Measurements from ENCODE around the gene GRAMD4. TPM values are rescaled to one million over a fixed set of nuclear protein-coding genes. Genes with fewer than 3 reads are reported as not detected.

Gene GRAMD4
- polyA plus RNA-seq, 3 donors = 9.5 to 33.3 (median 12.6) TPM

GRCh38 chr22:46582281-46582933 lies 37.8 kb upstream of the GRAMD4 start:
- Histone ChIP-seq H3K9ac (ENCODE audit: insufficient read depth, low read length, poor library complexity, severe bottlenecking) (no peak overlapping the region), H3K4me2 (replicated peaks; ENCODE audit: extremely low read depth, low read length, poor library complexity, severe bottlenecking) (no peak overlapping the region), H3K27ac (ENCODE audit: low read depth in 1 of 2, low read length in 2 of 2) (no peak overlapping the region), H3K79me2 (ENCODE audit: insufficient read depth, low read length) (peaks cover 100% of the 10 kb centered on the region), H2AFZ (ENCODE audit: insufficient read depth, low read depth, low read length, poor library complexity, severe bottlenecking) (no peak overlapping the region), H3K27me3 (ENCODE audit: control insufficient read depth in 2 of 2, insufficient read depth in 2 of 2, low read length in 2 of 2) (no peaks in the 10 kb centered on the region), H3K4me1 (ENCODE audit: control insufficient read depth in 1 of 2, insufficient read depth in 2 of 2, low read length in 2 of 2) (peaks cover 65 to 67% of the 10 kb centered on the region in 2 donors), H4K20me1 (ENCODE audit: insufficient read depth, low read length) (peaks cover 64% of the 10 kb centered on the region), H3K4me3 (replicated peaks in 1 of 3; ENCODE audit: low read depth in 2 of 3, low read length in 3 of 3) (no peak overlapping the region), H3K9me3 (replicated peaks in 1 of 2; ENCODE audit: control insufficient read depth in 1 of 2, insufficient read depth in 1 of 2, low read length in 2 of 2) (no peaks in the 10 kb centered on the region), H3K36me3 (replicated peaks in 1 of 2; ENCODE audit: control insufficient read depth in 1 of 2, insufficient read depth in 2 of 2, low read length in 2 of 2) (peaks cover 0 to 3% of the 10 kb centered on the region in 2 donors)
- H3K27me3 Mint-ChIP-seq (ENCODE audit: low read depth in 3 of 3) = peaks cover 0 to 5% (median 1%) of the 10 kb centered on the region in 3 donors
- H3K36me3 Mint-ChIP-seq = peaks cover 10 to 18% of the 10 kb centered on the region in 2 donors
- intact Hi-C loops (cut with micrococcal nuclease) = no loop called here
- no peak for TF ChIP-seq CTCF (IDR thresholded peaks at IDR 0.05)
- peaks cover 64% of the 10 kb centered on the region for H3K4me1 Mint-ChIP-seq
- WGBS (ENCODE audit: insufficient coverage) = 67% methylated on average over 13 of the region's 14 CpGs
- H3K27ac Mint-ChIP-seq = peak overlapping the region in 2 of 7 donors; percentile 25 to 86
- peak overlapping the region in 1 of 2 donors; percentile 26 for H3K4me3 Mint-ChIP-seq
- no peaks in the 10 kb centered on the region for H3K9me3 Mint-ChIP-seq
- no peak for DNase-seq

- H3K9me3 ChIP-seq (replicated peaks in 1 of 2; ENCODE audit: control insufficient read depth in 1 of 2, insufficient read depth in 1 of 2, low read length in 2 of 2) = no peaks in the 10 kb centered on the region
- peaks cover 66 to 68% of the 10 kb centered on the region in 2 donors for H3K4me1 ChIP-seq (ENCODE audit: control insufficient read depth in 1 of 2, insufficient read depth in 2 of 2, low read length in 2 of 2)
- Mint-ChIP-seq H3K9me3 (no peaks in the 10 kb centered on the region), H3K36me3 (peaks cover 10 to 18% of the 10 kb centered on the region in 2 donors), H3K4me3 (no peak overlapping the region), H3K27me3 (ENCODE audit: low read depth in 3 of 3) (peaks cover 0 to 5% (median 1%) of the 10 kb centered on the region in 3 donors), H3K27ac (no peak overlapping the region), H3K4me1 (peaks cover 64% of the 10 kb centered on the region)
- no peak for DNase-seq
- no peak overlapping the region for H2AFZ ChIP-seq (ENCODE audit: insufficient read depth, low read depth, low read length, poor library complexity, severe bottlenecking)
- no peak overlapping the region for H3K4me2 ChIP-seq (replicated peaks; ENCODE audit: extremely low read depth, low read length, poor library complexity, severe bottlenecking)
- peaks cover 100% of the 10 kb centered on the region for H3K79me2 ChIP-seq (ENCODE audit: insufficient read depth, low read length)
- H4K20me1 ChIP-seq (ENCODE audit: insufficient read depth, low read length) = peaks cover 55% of the 10 kb centered on the region
- no peak for TF ChIP-seq CTCF (IDR thresholded peaks at IDR 0.05)
- H3K4me3 ChIP-seq (replicated peaks in 1 of 3; ENCODE audit: low read depth in 2 of 3, low read length in 3 of 3) = no peak overlapping the region
- intact Hi-C loops (cut with micrococcal nuclease) = no loop called here
- H3K36me3 ChIP-seq (replicated peaks in 1 of 2; ENCODE audit: control insufficient read depth in 1 of 2, insufficient read depth in 2 of 2, low read length in 2 of 2) = peaks cover 0 to 3% of the 10 kb centered on the region in 2 donors
- H3K27ac ChIP-seq (ENCODE audit: low read depth in 1 of 2, low read length in 2 of 2) = no peak overlapping the region
- no peaks in the 10 kb centered on the region for H3K27me3 ChIP-seq (ENCODE audit: control insufficient read depth in 2 of 2, insufficient read depth in 2 of 2, low read length in 2 of 2)
- H3K9ac ChIP-seq (ENCODE audit: insufficient read depth, low read length, poor library complexity, severe bottlenecking) = no peak overlapping the region
- WGBS (ENCODE audit: insufficient coverage) = 85% methylated on average over 11 of the region's 11 CpGs
Measured at GRCh38 chr22:46583571-46583970, 36.6 kb upstream of the GRAMD4 start.

Measured in CD14-positive monocyte (primary cell).